Upper lobe of left lung (tissue), 4 donors: Measurements from ENCODE around the gene TNS3.

ENCODE experiments used
- POLR2A ChIP-seq, 4 donors: fragments of 450-650 bp; IDR thresholded peaks; one replicate each; pipeline ENCODE4 v1.5.1; 2016 to 2017; ENCODE audit warnings: antibody characterized with exemption in 4 of 4, mild to moderate bottlenecking in 2 of 4
- POLR2AphosphoS5 ChIP-seq, 2 donors: sonication (generic); formaldehyde crosslinking; IDR thresholded peaks; one replicate each; pipeline ENCODE4 v1.5.1; 2017; ENCODE audit warnings: antibody characterized with exemption in 2 of 2
- TF ChIP-seq, protein P1 (sequence below), 6 experiments: fragments of 450-650 bp in 4 of 6; fragments of 200-600 bp in 2 of 6; sonication (generic) in 2 of 6; IDR thresholded peaks; one replicate each; pipeline ENCODE4 v1.5.1; 2016 to 2019; ENCODE audit warnings: antibody characterized with exemption in 6 of 6

DNA sequence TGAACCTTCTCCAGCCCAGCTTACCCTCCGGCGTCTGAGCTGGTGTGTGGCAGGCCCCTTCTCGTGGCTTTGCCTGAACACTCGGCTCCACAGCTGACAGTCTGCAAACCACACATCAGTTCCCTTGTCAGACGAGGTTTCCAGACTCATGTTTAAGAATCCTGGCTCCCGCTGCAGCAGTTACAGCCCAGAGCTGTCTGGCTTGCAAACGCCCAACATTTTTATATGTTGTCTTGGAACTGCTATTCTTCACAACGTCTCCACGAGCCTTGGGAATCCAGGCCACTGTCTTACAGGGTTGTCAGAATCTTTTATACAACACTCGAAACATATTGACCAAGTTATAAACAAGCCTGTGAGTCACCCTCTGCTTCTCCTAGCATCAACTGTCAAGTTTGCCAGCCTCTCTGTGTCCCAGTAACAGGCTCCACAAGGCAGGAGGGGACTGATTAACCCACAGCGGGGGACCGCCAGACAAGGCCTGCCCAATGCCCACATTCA is 68.1 kb downstream of the TNS3 start:
- TF ChIP-seq, protein P1, sequence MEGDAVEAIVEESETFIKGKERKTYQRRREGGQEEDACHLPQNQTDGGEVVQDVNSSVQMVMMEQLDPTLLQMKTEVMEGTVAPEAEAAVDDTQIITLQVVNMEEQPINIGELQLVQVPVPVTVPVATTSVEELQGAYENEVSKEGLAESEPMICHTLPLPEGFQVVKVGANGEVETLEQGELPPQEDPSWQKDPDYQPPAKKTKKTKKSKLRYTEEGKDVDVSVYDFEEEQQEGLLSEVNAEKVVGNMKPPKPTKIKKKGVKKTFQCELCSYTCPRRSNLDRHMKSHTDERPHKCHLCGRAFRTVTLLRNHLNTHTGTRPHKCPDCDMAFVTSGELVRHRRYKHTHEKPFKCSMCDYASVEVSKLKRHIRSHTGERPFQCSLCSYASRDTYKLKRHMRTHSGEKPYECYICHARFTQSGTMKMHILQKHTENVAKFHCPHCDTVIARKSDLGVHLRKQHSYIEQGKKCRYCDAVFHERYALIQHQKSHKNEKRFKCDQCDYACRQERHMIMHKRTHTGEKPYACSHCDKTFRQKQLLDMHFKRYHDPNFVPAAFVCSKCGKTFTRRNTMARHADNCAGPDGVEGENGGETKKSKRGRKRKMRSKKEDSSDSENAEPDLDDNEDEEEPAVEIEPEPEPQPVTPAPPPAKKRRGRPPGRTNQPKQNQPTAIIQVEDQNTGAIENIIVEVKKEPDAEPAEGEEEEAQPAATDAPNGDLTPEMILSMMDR (IDR thresholded peaks at IDR 0.05): no peak
- TF ChIP-seq POLR2A (IDR thresholded peaks at IDR 0.05) (no peak), POLR2AphosphoS5 (IDR thresholded peaks at IDR 0.05) (peak in 1 of 2 donors; percentile 45)
